ENCODE results near the gene SVIL. TPM values are rescaled to one million over a fixed set of nuclear protein-coding genes. Genes with fewer than 3 reads are reported as not detected.
"Not testable (repeated sequence)": the region's sequence is repeated elsewhere in the genome, so short reads cannot be mapped to it uniquely, and the experiment has no call there.

SVIL gene
- total and polyA plus RNA-seq, 4 donors: 30.2 to 119 (median 56.7) TPM

- Histone ChIP-seq H3K4me1 (ENCODE audit: control insufficient read depth, insufficient read depth, low read length) (peaks cover 4% of the 10 kb centered on the region), H3K27me3 (ENCODE audit: control insufficient read depth, insufficient read depth, low read length) (no peaks in the 10 kb centered on the region), H3K9me3 (ENCODE audit: control insufficient read depth, insufficient read depth, low read length) (no peaks in the 10 kb centered on the region), H3K36me3 (ENCODE audit: control insufficient read depth, insufficient read depth, low read length) (peaks cover 9% of the 10 kb centered on the region), H3K27ac (ENCODE audit: low read depth, low read length) (no peak overlapping the region), H3K4me3 (ENCODE audit: low read depth, low read length) (no peak overlapping the region)
- WGBS (ENCODE audit: insufficient coverage): 100% methylated on average over 3 of the region's 6 CpGs
- DNase-seq (ENCODE audit: low read depth in 4 of 6, low spot score in 6 of 6): no peak
Measured at GRCh38 chr10:29493697-29494096, 141.1 kb downstream of the SVIL start.

GRCh38 chr10:29492774-29493173 lies 142.0 kb downstream of the SVIL start:
- 89% methylated on average over 7 of the region's 11 CpGs for WGBS (ENCODE audit: insufficient coverage)

GRCh38 chr10:29491918-29492317 lies 142.9 kb downstream of the SVIL start:
- Histone ChIP-seq H3K27ac (ENCODE audit: low read depth, low read length) (no peak overlapping the region), H3K9me3 (ENCODE audit: control insufficient read depth, insufficient read depth, low read length) (no peaks in the 10 kb centered on the region), H3K36me3 (ENCODE audit: control insufficient read depth, insufficient read depth, low read length) (peaks cover 9% of the 10 kb centered on the region), H3K27me3 (ENCODE audit: control insufficient read depth, insufficient read depth, low read length) (no peaks in the 10 kb centered on the region), H3K4me3 (ENCODE audit: low read depth, low read length) (no peak overlapping the region), H3K4me1 (ENCODE audit: control insufficient read depth, insufficient read depth, low read length) (peaks cover 4% of the 10 kb centered on the region)
- no peak for DNase-seq (ENCODE audit: low read depth in 4 of 6, low spot score in 6 of 6)
- WGBS (ENCODE audit: insufficient coverage): 86% methylated on average over 4 of the region's 5 CpGs

More at GRCh38 chr10:29492774-29493173, 142.0 kb downstream of the SVIL start:
- DNase-seq (ENCODE audit: low read depth in 4 of 6, low spot score in 6 of 6): no peak
- Histone ChIP-seq H3K9me3 (ENCODE audit: control insufficient read depth, insufficient read depth, low read length) (no peaks in the 10 kb centered on the region), H3K4me3 (ENCODE audit: low read depth, low read length) (no peak overlapping the region), H3K4me1 (ENCODE audit: control insufficient read depth, insufficient read depth, low read length) (peaks cover 4% of the 10 kb centered on the region), H3K27me3 (ENCODE audit: control insufficient read depth, insufficient read depth, low read length) (no peaks in the 10 kb centered on the region), H3K36me3 (ENCODE audit: control insufficient read depth, insufficient read depth, low read length) (peaks cover 9% of the 10 kb centered on the region), H3K27ac (ENCODE audit: low read depth, low read length) (no peak overlapping the region)

- WGBS (ENCODE audit: insufficient coverage): 100% methylated on average over 7 of the region's 16 CpGs
- not testable (repeated sequence) for H3K27me3 ChIP-seq (ENCODE audit: control insufficient read depth, insufficient read depth, low read length); DNase-seq (ENCODE audit: low read depth in 4 of 6, low spot score in 6 of 6); H3K27ac ChIP-seq (ENCODE audit: low read depth, low read length); H3K4me3 ChIP-seq (ENCODE audit: low read depth, low read length); H3K4me1 ChIP-seq (ENCODE audit: control insufficient read depth, insufficient read depth, low read length); H3K36me3 ChIP-seq (ENCODE audit: control insufficient read depth, insufficient read depth, low read length); H3K9me3 ChIP-seq (ENCODE audit: control insufficient read depth, insufficient read depth, low read length)
Measured at GRCh38 chr10:29490781-29491280, 143.9 kb downstream of the SVIL start.

GRCh38 chr10:29488471-29488870 lies 146.3 kb downstream of the SVIL start:
- WGBS (ENCODE audit: insufficient coverage): 94% methylated on average over 11 of the region's 14 CpGs
- DNase-seq (ENCODE audit: low read depth in 4 of 6, low spot score in 6 of 6); H3K27me3 ChIP-seq (ENCODE audit: control insufficient read depth, insufficient read depth, low read length); H3K4me1 ChIP-seq (ENCODE audit: control insufficient read depth, insufficient read depth, low read length); H3K9me3 ChIP-seq (ENCODE audit: control insufficient read depth, insufficient read depth, low read length); H3K27ac ChIP-seq (ENCODE audit: low read depth, low read length); H3K36me3 ChIP-seq (ENCODE audit: control insufficient read depth, insufficient read depth, low read length); H3K4me3 ChIP-seq (ENCODE audit: low read depth, low read length): not testable (repeated sequence)

GRCh38 chr10:29487884-29488266 lies 146.9 kb downstream of the SVIL start:
- not testable (repeated sequence) for H3K27ac ChIP-seq (ENCODE audit: low read depth, low read length); H3K4me3 ChIP-seq (ENCODE audit: low read depth, low read length); H3K4me1 ChIP-seq (ENCODE audit: control insufficient read depth, insufficient read depth, low read length); H3K9me3 ChIP-seq (ENCODE audit: control insufficient read depth, insufficient read depth, low read length); DNase-seq (ENCODE audit: low read depth in 4 of 6, low spot score in 6 of 6); H3K27me3 ChIP-seq (ENCODE audit: control insufficient read depth, insufficient read depth, low read length); H3K36me3 ChIP-seq (ENCODE audit: control insufficient read depth, insufficient read depth, low read length)
- WGBS (ENCODE audit: insufficient coverage): 46% methylated on average over 3 of the region's 7 CpGs

- whole genome bisulfite sequencing (ENCODE audit: insufficient coverage): 80% methylated on average over 2 of the region's 21 CpGs
- not testable (repeated sequence) for H3K27ac ChIP-seq (ENCODE audit: low read depth, low read length); DNase-seq (ENCODE audit: low read depth in 4 of 6, low spot score in 6 of 6); H3K4me1 ChIP-seq (ENCODE audit: control insufficient read depth, insufficient read depth, low read length); H3K4me3 ChIP-seq (ENCODE audit: low read depth, low read length); H3K36me3 ChIP-seq (ENCODE audit: control insufficient read depth, insufficient read depth, low read length); H3K9me3 ChIP-seq (ENCODE audit: control insufficient read depth, insufficient read depth, low read length); H3K27me3 ChIP-seq (ENCODE audit: control insufficient read depth, insufficient read depth, low read length)
Measured at GRCh38 chr10:29487032-29487883, 147.5 kb downstream of the SVIL start.

GRCh38 chr10:29486433-29486832 lies 148.3 kb downstream of the SVIL start:
- peaks cover 5% of the 10 kb centered on the region for H3K36me3 ChIP-seq (ENCODE audit: control insufficient read depth, insufficient read depth, low read length)
- no CpG with 5 or more reads among the region's 1 CpG for WGBS (ENCODE audit: insufficient coverage)
- no peak for DNase-seq (ENCODE audit: low read depth in 4 of 6, low spot score in 6 of 6)
- peaks cover 5% of the 10 kb centered on the region for H3K4me1 ChIP-seq (ENCODE audit: control insufficient read depth, insufficient read depth, low read length)
- H3K4me3 ChIP-seq (ENCODE audit: low read depth, low read length): no peak overlapping the region
- H3K27me3 ChIP-seq (ENCODE audit: control insufficient read depth, insufficient read depth, low read length): no peaks in the 10 kb centered on the region
- no peaks in the 10 kb centered on the region for H3K9me3 ChIP-seq (ENCODE audit: control insufficient read depth, insufficient read depth, low read length)
- H3K27ac ChIP-seq (ENCODE audit: low read depth, low read length): no peak overlapping the region

- H3K4me3 ChIP-seq (ENCODE audit: low read depth, low read length); H3K36me3 ChIP-seq (ENCODE audit: control insufficient read depth, insufficient read depth, low read length); H3K27me3 ChIP-seq (ENCODE audit: control insufficient read depth, insufficient read depth, low read length); H3K27ac ChIP-seq (ENCODE audit: low read depth, low read length); DNase-seq (ENCODE audit: low read depth in 4 of 6, low spot score in 6 of 6); H3K9me3 ChIP-seq (ENCODE audit: control insufficient read depth, insufficient read depth, low read length); H3K4me1 ChIP-seq (ENCODE audit: control insufficient read depth, insufficient read depth, low read length): not testable (repeated sequence)
- 60% methylated on average over 1 of the region's 8 CpGs for WGBS (ENCODE audit: insufficient coverage)
Measured at GRCh38 chr10:29484677-29485076, 150.1 kb downstream of the SVIL start.

All from spinal cord (tissue), 10 donors.